GM12892 (cell line): ENCODE data around the gene TMCC3.

Source experiments
- POLR2A ChIP-seq: IDR thresholded peaks from 2 replicates; pipeline ENCODE4 v1.6.1; 2011; ENCODE audit warnings: low read depth, low read length, control low read depth
- POLR2AphosphoS5 ChIP-seq: IDR thresholded peaks from 2 replicates; pipeline ENCODE4 v1.6.1; 2011; ENCODE audit warnings: low read depth, low read length, control low read depth
- TAF1 ChIP-seq: IDR thresholded peaks from 2 replicates; pipeline ENCODE4 v1.6.1; 2011; ENCODE audit warnings: low read depth, mild to moderate bottlenecking, control low read depth, low read length, borderline replicate concordance

DNA sequence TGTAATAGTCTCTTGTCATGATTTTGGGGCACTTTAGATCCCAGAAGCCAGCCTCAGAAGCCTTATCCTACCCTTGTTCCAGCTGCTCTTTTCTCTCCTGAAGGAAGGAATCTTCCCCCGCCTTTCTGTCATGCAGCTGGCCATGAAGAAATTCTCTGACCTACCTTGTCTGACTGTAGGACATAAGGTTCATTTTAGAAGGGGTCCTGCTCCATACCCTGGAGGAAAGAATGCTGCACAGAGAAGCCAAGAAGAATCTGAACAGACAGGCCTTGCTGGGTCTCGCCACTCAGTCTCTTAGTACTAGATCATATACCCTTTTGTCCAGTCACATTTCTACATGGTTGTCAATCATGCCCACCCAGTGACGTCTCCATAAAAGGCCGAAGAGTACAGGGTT, 6.2 kb upstream of the TMCC3 start:
- TF ChIP-seq POLR2A (no peak), POLR2AphosphoS5 (no peak), TAF1 (no peak)
